Astrocyte of the spinal cord (primary cell): Measurements from ENCODE around the gene PKDREJ.

ENCODE experiments used
- DNase-seq: peaks from one replicate; pipeline ENCODE4 v3.0.0; 2011; ENCODE audit warnings: low read depth, low spot score
- H3K4me3 ChIP-seq: 2 replicates; pipeline ENCODE4 v1.5.1; 2011; ENCODE audit warnings: low read depth, mild to moderate bottlenecking, low read length, moderate library complexity
- CTCF ChIP-seq: IDR thresholded peaks from 2 replicates; pipeline ENCODE4 v1.5.1; 2012; ENCODE audit warnings: low read depth, mild to moderate bottlenecking, low read length, inconsistent platforms
- in situ Hi-C: cut with HindIII; loops from 2 replicates; pipeline ENCODE4 v1.10.0; 2017; ENCODE audit warnings: low sequenced_read_pairs

Gene PKDREJ

GRCh38 chr22:46260038-46260437 lies 3.1 kb downstream of the PKDREJ start:
- H3K4me3 ChIP-seq: no peak overlapping the region
- no peak for TF ChIP-seq CTCF
- no peak for DNase-seq
- in situ Hi-C loops: no loop called here

DNA sequence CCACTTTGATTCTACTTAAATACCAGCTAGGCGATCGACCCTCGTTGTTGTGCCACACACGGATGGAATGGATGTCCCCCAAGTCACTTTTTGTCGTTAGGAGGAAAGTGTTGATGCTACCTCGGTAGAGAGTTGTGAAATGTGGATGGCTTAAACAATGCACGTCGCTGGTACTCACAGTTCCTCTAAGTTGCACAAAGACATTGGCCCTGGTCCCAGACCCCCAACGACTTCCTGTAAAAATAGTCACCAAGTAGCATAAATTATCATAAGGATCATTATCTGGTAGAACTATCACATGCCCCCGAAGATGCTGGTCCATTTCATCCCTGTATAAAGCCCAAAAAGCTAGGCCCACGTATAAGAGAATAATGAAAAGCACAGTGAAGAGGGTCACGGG lies 3.8 kb downstream of the PKDREJ start:
- in situ Hi-C loops: no loop called here
- TF ChIP-seq CTCF: no peak
- no peak overlapping the region for H3K4me3 ChIP-seq
- DNase-seq: no peak

GRCh38 chr22:46256358-46256958 lies 6.7 kb downstream of the PKDREJ start:
- no peak for TF ChIP-seq CTCF
- H3K4me3 ChIP-seq: no peak overlapping the region
- no peak for DNase-seq
- in situ Hi-C loops: no loop called here

DNA sequence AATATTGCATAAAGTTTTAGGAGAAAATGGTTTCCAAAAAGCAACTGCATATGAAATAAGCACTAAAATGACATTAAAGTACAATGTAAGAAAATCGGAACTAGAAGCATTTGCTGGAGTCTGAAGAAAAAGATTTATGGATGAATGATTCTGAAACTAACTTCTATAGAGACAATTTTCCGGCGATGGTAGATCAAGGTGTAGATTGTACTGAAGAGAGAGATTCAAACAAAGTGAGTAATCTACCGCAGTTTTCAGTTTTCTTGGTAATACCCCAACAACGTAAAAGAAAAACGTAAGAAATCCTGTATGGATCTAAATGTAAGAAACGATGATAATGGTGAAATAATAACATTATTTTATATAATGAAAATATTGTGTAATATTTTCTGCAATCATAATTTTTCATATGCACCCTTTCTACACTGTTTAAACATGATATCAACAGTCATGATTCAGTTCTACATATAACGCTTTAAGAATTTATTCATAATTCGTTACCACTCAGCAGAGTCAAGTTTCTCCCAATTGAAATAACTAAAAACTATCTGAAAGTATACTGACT lies 11.2 kb downstream of the PKDREJ start:
- no peak for TF ChIP-seq CTCF
- DNase-seq: no peak
- in situ Hi-C loops: no loop called here

GRCh38 chr22:46251266-46251665 lies 11.9 kb downstream of the PKDREJ start:
- TF ChIP-seq CTCF: no peak
- in situ Hi-C loops: no loop called here
- peak overlapping the region; percentile 80 for H3K4me3 ChIP-seq
- no peak for DNase-seq

More for the DNA sequence above, 11.2 kb downstream of the PKDREJ start:
- no peak overlapping the region for H3K4me3 ChIP-seq

GRCh38 chr22:46250783-46251125 lies 12.4 kb downstream of the PKDREJ start:
- TF ChIP-seq CTCF: no peak
- H3K4me3 ChIP-seq: peak overlapping the region; percentile 80
- no peak for DNase-seq
- in situ Hi-C loops: no loop called here
